Urinary bladder (tissue), 4 donors: ENCODE measurements around the gene COL8A1. TPM values are rescaled to one million over a fixed set of nuclear protein-coding genes. Genes with fewer than 3 reads are reported as not detected.
"Not testable (repeated sequence)": the region's sequence is repeated elsewhere in the genome, so short reads cannot be mapped to it uniquely, and the experiment has no call there.

Experiments
- DNase-seq: peaks from one replicate; pipeline ENCODE4 v3.0.0-alpha.2; 2015; ENCODE audit errors: extremely low spot score
- H3K27ac ChIP-seq: one replicate; pipeline ENCODE4 v1.5.1; 2013; ENCODE audit warnings: low read depth, mild to moderate bottlenecking, moderate library complexity
- H3K36me3 ChIP-seq: one replicate; pipeline ENCODE4 v1.6.1; 2013; ENCODE audit warnings: mild to moderate bottlenecking, moderate library complexity; ENCODE audit not compliant: insufficient read depth
- H3K4me1 ChIP-seq: one replicate; pipeline ENCODE4 v1.6.1; 2013; ENCODE audit warnings: mild to moderate bottlenecking, moderate library complexity; ENCODE audit not compliant: insufficient read depth
- H3K4me3 ChIP-seq: one replicate; pipeline ENCODE4 v1.5.1; 2013; ENCODE audit warnings: low read depth, low read length
- WGBS: extraction: QIAGEN DNeasy Blood & Tissue Kit; methylation state at CpG from one replicate; pipeline ENCODE4 v1.1.7; 2013; 5-methylcytosine and 5-hydroxymethylcytosine counted together
- polyA plus RNA-seq: library from polyadenylated mRNA; stranded (reverse); fragments of 200-250 nt; gene quantifications from one replicate; pipeline ENCODE4 v1.2.3, GENCODE V29; 2013
- total RNA-seq: library from RNA; depleted of rRNA; stranded (reverse); fragments of >200 nt; gene quantifications from one replicate; pipeline ENCODE4 v1.2.3, GENCODE V29; 2014
- donor health status: healthy with polysubstance abuse.
- donor health status: healthy.

The COL8A1 gene
- total and polyA plus RNA-seq, 2 donors: 21.1 to 26.4 TPM

- Histone ChIP-seq H3K36me3 (no peaks in the 10 kb centered on the region), H3K4me1 (no peaks in the 10 kb centered on the region), H3K27ac (no peak overlapping the region), H3K4me3 (no peak overlapping the region)
- no peak for DNase-seq
- 72% methylated on average over 4 of the region's 4 CpGs for WGBS
Measured at GRCh38 chr3:99711351-99711750, 73.0 kb downstream of the COL8A1 start.

GRCh38 chr3:99712291-99712954, 74.0 kb downstream of the COL8A1 start:
- no peak for DNase-seq
- 71% methylated on average over 5 of the region's 5 CpGs for WGBS
- H3K27ac ChIP-seq: no peak overlapping the region
- H3K4me3 ChIP-seq: no peak overlapping the region
- H3K36me3 ChIP-seq: no peaks in the 10 kb centered on the region
- H3K4me1 ChIP-seq: no peaks in the 10 kb centered on the region

GRCh38 chr3:99713440-99713839, 75.0 kb downstream of the COL8A1 start:
- Histone ChIP-seq H3K27ac (no peak overlapping the region), H3K4me1 (no peaks in the 10 kb centered on the region), H3K36me3 (no peaks in the 10 kb centered on the region), H3K4me3 (no peak overlapping the region)
- WGBS: 65% methylated on average over 5 of the region's 5 CpGs
- DNase-seq: no peak

- Histone ChIP-seq H3K36me3 (no peaks in the 10 kb centered on the region), H3K4me3 (no peak overlapping the region), H3K4me1 (no peaks in the 10 kb centered on the region), H3K27ac (no peak overlapping the region)
- 54% methylated on average over 1 of the region's 1 CpG for WGBS
- no peak for DNase-seq
Measured at GRCh38 chr3:99714146-99714545, 75.8 kb downstream of the COL8A1 start.

- H3K27ac ChIP-seq: no peak overlapping the region
- DNase-seq: no peak
- WGBS: 88% methylated on average over 2 of the region's 2 CpGs
Measured at GRCh38 chr3:99714575-99714974, 76.2 kb downstream of the COL8A1 start.

GRCh38 chr3:99716463-99716995, 78.1 kb downstream of the COL8A1 start:
- DNase-seq: no peak
- no peaks in the 10 kb centered on the region for H3K4me1 ChIP-seq
- WGBS: 59% methylated on average over 3 of the region's 3 CpGs

More at GRCh38 chr3:99714575-99714974, 76.2 kb downstream of the COL8A1 start:
- no peaks in the 10 kb centered on the region for H3K36me3 ChIP-seq
- H3K4me3 ChIP-seq: no peak overlapping the region
- no peaks in the 10 kb centered on the region for H3K4me1 ChIP-seq

GRCh38 chr3:99720985-99721632, 82.7 kb downstream of the COL8A1 start:
- 43% methylated on average over 8 of the region's 8 CpGs for WGBS
- DNase-seq: no peak
- Histone ChIP-seq H3K27ac (no peak overlapping the region), H3K36me3 (no peaks in the 10 kb centered on the region), H3K4me3 (no peak overlapping the region), H3K4me1 (no peaks in the 10 kb centered on the region)

More at GRCh38 chr3:99716463-99716995, 78.1 kb downstream of the COL8A1 start:
- Histone ChIP-seq H3K27ac (no peak overlapping the region), H3K36me3 (no peaks in the 10 kb centered on the region), H3K4me3 (no peak overlapping the region)

GRCh38 chr3:99721633-99722007, 83.2 kb downstream of the COL8A1 start:
- no peaks in the 10 kb centered on the region for H3K4me1 ChIP-seq
- no peaks in the 10 kb centered on the region for H3K36me3 ChIP-seq
- no peak overlapping the region for H3K4me3 ChIP-seq
- 52% methylated on average over 2 of the region's 2 CpGs for WGBS
- H3K27ac ChIP-seq: no peak overlapping the region
- DNase-seq: no peak

- H3K4me1 ChIP-seq: no peaks in the 10 kb centered on the region
- DNase-seq: no peak
- H3K4me3 ChIP-seq: no peak overlapping the region
- no peak overlapping the region for H3K27ac ChIP-seq
- H3K36me3 ChIP-seq: no peaks in the 10 kb centered on the region
- WGBS: 45% methylated on average over 1 of the region's 1 CpG
Measured at GRCh38 chr3:99724276-99724675, 85.9 kb downstream of the COL8A1 start.

- Histone ChIP-seq H3K36me3 (no peaks in the 10 kb centered on the region), H3K4me1 (no peaks in the 10 kb centered on the region), H3K27ac (no peak overlapping the region), H3K4me3 (no peak overlapping the region)
- no peak for DNase-seq
- WGBS: 55% methylated on average over 2 of the region's 2 CpGs
Measured at GRCh38 chr3:99730870-99731269, 92.5 kb downstream of the COL8A1 start.

- 79% methylated on average over 1 of the region's 1 CpG for WGBS
- no peaks in the 10 kb centered on the region for H3K36me3 ChIP-seq
- H3K27ac ChIP-seq: no peak overlapping the region
- no peak overlapping the region for H3K4me3 ChIP-seq
- DNase-seq: no peak
- no peaks in the 10 kb centered on the region for H3K4me1 ChIP-seq
Measured at GRCh38 chr3:99731499-99731898, 93.1 kb downstream of the COL8A1 start.

- not testable (repeated sequence) for H3K27ac ChIP-seq, H3K36me3 ChIP-seq, H3K4me3 ChIP-seq, H3K4me1 ChIP-seq, DNase-seq
- WGBS: 89% methylated on average over 2 of the region's 2 CpGs
Measured at GRCh38 chr3:99740371-99740770, 102.0 kb downstream of the COL8A1 start.

- Histone ChIP-seq H3K27ac (no peak overlapping the region), H3K4me1 (no peaks in the 10 kb centered on the region), H3K4me3 (no peak overlapping the region), H3K36me3 (no peaks in the 10 kb centered on the region)
- WGBS: 79% methylated on average over 2 of the region's 2 CpGs
- no peak for DNase-seq
Measured at GRCh38 chr3:99741588-99741987, 103.2 kb downstream of the COL8A1 start.

- H3K27ac ChIP-seq: no peak overlapping the region
- no peaks in the 10 kb centered on the region for H3K36me3 ChIP-seq
- no peaks in the 10 kb centered on the region for H3K4me1 ChIP-seq
- H3K4me3 ChIP-seq: no peak overlapping the region
- 67% methylated on average over 3 of the region's 3 CpGs for WGBS
- no peak for DNase-seq
Measured at GRCh38 chr3:99747915-99748314, 109.5 kb downstream of the COL8A1 start.
